Right kidney (tissue), 1 donor: ENCODE data around the gene SYNPO2L.
"Not testable (repeated sequence)": the region's sequence is repeated elsewhere in the genome, so short reads cannot be mapped to it uniquely, and the experiment has no call there.

Source experiments
- DNase-seq: peaks from one replicate; pipeline ENCODE4 v3.0.0-alpha.2; 2016

SYNPO2L gene

GRCh38 chr10:73648975-73649829, 6.6 kb downstream of the SYNPO2L start:
- DNase-seq = no peak

DNA sequence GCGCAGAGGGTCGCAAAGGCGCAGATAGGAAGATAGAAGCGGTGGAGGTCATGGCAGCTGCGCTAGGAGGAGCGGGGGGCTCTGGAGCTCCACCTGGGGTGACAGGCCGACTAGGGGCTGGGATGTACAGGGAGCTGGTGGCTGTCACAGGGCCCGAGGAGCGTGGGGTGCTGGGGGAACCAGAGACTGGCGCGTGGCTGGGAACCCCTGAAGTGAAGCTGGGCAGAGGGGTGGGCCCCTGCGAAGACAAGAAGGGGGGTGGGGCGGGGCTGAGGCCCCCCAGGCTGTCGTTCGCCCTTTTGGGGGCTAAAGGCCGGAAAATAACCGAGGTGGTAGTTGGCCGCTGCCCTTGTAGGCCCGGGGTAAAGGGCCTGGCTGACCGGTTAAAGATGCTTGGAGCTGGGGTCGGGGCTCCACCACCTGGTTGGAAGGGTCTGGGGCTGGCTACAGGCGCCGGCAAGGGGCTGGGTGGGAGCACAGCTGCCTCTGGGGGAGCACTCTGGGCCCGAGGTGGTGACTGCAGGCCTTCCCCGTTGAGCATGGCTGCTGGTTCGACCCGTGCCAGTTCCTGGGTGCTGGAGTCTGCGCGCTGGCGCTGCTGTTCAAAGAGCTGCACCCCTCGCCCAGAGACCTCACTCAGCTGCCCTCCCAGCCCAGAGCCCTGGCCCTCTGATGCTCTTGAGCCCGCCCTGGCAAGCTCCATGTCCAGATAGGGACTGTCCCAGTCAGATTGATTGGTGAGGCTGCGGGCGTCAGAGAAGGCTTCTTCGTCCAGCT, 7.8 kb downstream of the SYNPO2L start:
- no peak for DNase-seq

DNA sequence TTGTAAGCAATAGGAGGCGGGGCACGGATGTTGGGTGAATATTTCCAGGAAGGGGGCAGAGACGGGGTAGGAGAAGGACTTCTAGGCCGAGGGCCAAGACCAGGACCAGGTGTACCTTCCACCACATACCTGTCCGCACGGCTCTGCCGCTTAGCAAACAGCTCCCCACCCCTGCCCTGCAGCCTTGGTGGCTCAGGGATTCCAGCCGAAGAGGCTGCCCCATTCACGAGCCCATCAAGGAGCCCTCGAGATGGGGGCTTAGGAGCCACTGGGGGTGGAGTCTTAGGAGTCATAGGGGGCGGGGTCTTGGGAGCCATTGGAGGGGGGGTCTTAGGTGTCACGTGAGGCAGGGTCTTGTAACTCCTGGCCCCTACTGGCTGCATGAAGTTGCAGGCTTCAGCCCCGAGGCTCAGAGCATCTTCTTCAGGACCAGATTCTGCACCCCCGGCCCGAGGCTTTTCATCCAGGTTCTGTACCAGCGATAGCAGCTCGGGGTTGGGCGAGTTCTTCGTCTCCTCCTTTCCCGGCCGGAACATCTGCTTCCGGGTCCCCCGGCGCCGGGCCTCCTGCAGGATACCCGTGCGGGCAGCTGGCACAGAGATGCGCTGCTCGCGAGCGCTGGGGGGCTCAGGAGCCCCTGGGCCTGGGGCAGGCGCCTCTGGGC, 8.5 kb downstream of the SYNPO2L start:
- peak; percentile 82 for DNase-seq

DNA sequence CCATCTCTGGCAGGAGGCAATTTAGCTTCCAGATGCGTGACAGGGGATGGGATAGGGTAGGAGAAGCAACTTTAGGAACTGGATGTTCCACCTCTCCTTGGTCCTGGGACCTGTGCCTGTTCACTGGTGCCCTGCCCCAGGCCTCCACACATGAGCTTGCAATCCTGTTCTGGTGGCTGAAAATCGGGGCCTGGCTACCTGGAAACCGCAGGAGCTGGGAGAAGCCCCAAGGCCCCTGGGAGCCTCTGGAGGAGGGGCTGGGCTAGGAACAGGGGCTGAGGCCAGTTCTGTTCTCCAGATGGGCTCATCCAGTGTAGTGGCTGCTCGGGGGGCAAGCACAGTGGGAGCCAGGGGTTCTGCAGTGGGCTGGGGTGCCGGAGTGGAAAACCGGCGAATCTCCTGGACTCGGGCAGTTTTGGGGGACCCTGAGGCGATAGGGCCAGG, 9.2 kb downstream of the SYNPO2L start:
- no peak for DNase-seq

DNA sequence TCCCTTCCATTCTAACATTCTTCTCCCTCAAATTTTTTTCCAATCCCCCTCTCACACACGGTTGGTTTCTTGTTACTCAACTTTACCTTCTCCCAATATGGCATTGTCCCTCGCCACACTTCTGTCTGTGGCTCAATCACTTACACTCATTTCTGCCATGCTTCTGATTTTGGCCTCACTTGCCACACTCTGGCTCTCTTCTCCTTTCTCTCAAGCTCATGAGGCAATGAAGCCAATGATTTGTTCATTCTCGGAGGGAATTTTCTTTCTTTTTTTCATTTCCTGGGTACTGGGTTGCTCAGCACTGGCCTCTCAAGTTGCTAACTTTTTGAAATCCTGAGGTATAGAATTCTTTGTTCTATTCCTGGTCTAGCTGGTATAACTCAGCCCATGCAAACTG, 10.6 kb downstream of the SYNPO2L start:
- DNase-seq = no peak

- no peak for DNase-seq
Observed at GRCh38 chr10:73644767-73645166, 11.1 kb downstream of the SYNPO2L start.

GRCh38 chr10:73644015-73644743, 11.7 kb downstream of the SYNPO2L start:
- DNase-seq = peak; percentile 63

DNA sequence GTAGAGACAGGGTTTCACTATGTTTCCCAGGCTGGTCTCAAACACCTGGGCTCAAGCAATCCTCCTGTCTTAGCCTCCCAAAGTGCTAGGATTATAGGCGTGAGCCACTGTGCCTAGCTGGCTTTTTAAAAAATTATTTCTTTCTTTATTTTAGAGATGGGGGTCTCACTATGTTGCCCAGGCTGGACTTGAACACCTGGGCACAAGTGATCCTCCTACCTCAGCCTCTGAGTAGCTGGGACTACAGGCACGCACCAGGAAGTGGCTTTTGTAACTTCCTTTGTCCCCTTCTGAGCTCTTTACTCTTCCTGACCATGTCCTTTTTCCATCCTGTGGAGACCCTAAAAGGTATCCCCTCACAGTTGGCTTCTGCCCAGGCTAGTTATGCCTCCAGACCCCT, 12.5 kb downstream of the SYNPO2L start:
- DNase-seq = no peak

DNA sequence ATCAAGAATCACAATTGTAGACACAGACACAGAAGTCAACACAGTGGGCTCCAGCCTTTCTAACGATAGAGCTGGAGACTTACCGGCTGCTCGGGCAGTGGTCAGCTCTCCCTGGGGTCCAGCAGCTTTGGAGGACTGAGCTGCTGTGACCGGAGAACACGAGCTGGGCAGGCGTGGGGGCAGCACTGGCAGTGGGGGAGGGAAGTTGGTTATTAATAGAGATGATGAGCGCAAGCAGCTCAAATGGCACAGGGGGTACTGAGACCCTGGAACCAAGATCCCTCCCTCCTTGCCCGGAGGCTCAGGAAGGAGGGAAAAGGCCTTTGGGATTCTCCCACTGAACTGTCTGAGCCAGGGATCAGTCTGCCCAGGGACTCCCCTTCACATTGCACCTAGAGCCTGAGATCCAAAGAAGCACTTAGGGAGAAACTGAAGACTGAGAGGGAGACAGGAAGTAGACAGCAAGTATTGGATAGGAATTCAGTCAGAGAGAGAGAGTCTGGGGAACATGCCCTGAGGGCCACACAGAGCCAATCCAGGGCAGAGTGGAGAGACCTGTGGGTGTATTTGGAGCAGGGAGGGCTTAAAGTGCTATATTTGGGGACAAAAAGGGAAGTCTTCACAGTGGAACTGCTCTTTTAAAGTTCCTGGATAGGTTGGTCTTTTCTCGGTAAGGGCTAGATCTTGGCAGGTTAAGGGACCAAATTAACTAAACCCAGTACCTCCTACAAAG, 14.3 kb downstream of the SYNPO2L start, which contains the start of gene MYOZ1:
TSS of gene MYOZ1 (minus strand) at position 147 of the 733 bp plus-strand sequence. CDS start 1,457 bp downstream, outside the sequence.
- DNase-seq = no peak

- DNase-seq = no peak
Observed at GRCh38 chr10:73639286-73639685, 16.5 kb downstream of the SYNPO2L start.

DNA sequence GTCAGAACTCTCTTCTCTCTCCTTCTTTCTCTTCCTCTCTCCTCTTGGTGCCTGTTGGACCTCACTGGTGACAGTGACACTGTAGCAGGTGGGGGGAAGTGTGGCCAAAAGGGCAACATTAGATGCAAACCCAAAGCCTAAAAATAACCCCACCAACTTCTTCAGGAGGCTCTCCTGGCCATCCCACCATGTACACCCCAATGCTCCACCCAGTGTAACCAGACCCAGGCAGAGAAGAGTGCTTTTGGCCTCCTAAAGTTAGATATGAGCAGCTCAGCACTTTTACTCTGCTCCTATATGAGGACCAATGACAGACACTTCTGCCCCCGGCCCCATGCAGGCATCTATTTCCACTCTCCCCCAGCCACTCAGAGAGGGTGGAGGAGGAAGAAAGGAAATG, 20.0 kb downstream of the SYNPO2L start:
- DNase-seq = no peak

GRCh38 chr10:73634421-73634820, 21.4 kb downstream of the SYNPO2L start:
- DNase-seq = no peak

DNA sequence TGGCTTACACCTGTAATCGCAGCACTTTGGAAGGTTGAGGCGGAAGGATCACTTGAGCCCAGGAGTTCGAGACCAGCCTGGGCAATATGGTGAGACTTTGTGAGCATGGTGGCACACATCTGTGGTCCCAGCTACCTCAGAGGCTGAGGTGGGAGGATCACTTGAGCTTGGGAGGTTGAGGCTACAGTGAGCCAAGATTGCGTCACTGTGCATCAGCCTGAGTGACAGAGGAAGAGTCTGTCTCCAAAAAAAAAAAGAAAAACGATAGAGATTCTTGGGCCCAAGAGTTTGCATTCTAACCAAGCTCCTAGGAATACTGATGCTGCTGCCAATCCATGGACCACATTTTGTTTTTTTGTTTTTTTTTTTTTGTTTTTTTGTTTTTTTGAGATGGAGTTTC, 26.7 kb downstream of the SYNPO2L start:
- no peak for DNase-seq

GRCh38 chr10:73628405-73628804, 27.4 kb downstream of the SYNPO2L start:
- DNase-seq = no peak

DNA sequence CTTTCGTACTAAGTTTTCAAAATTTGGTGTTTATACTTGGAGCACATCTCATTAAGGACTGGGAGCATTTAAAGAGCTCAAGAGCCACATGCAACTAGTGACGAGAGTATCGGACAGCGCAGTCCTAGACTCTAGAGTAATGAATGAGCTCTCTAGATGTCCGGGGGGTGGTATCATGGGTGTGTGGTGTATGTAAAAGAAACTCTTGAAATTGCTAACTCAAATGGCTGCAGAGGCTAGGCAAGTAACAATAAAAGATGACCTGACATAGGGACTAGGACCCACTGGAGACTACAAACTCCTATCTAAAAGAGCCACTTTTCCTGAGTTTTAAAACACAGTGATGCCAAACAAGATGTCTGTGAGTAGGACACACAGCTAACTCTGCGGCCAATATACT, 28.5 kb downstream of the SYNPO2L start:
- no peak for DNase-seq

GRCh38 chr10:73625884-73626752, 29.7 kb downstream of the SYNPO2L start:
- peak; percentile 88 for DNase-seq

- DNase-seq = peak; percentile 77
Observed at GRCh38 chr10:73625004-73625883, 30.6 kb downstream of the SYNPO2L start.

- DNase-seq = no peak
Observed at GRCh38 chr10:73623056-73623455, 32.8 kb downstream of the SYNPO2L start.

DNA sequence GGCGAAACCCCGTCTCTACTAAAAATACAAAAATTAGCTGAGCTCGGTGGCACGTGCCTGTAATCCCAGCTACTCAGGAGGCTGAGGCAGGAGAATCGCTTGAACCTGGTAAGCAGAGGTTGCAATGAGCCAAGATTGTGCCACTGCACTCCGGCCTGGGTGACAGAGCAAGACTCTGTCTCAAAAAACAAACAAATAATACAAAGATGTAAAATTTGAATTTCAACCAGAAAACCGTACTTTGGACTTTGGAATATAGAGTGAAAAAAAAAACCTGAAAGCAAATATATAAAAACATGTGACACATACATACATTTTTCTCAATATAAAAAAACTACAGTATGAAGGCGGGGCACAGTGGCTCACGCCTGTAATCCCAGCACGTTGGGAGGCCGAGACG, 34.9 kb downstream of the SYNPO2L start:
- DNase-seq = not testable (repeated sequence)
